GM19452 (cell line): ENCODE measurements around the gene AHI1.
"Not testable (repeated sequence)": the region's sequence is repeated elsewhere in the genome, so short reads cannot be mapped to it uniquely, and the experiment has no call there.

ENCODE experiments used
- ATAC-seq: cut with Tn5 transposase; IDR thresholded peaks from one replicate; pipeline ENCODE4 v1.9.1; 2021; ENCODE audit not compliant: unreplicated experiment

The AHI1 gene

DNA sequence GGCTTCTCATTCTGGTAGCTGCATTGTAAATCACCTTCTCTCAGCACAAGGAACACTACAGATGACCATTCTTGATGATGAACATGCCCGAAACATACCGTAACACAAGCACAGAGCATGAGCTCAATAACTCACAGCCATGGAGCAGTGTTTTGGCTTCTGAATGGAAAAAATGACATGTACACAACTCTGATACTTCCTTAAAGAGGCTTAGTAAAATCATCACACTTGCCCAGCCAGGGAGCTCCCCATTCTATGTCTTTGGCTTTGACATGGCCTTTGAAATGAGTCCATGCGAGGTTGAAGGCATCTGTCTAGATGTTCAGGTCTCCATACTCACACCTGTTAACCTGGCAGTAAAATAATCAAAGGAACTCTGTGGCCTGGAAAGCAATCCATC lies 228.8 kb downstream of the AHI1 start:
- no peak for ATAC-seq

- ATAC-seq = no peak
These were observed 229.3 kb downstream of the AHI1 start for GRCh38 chr6:135268263-135268662.

- no peak for ATAC-seq
These were observed 230.5 kb downstream of the AHI1 start for GRCh38 chr6:135267085-135267484.

- no peak for ATAC-seq
These were observed 230.9 kb downstream of the AHI1 start for GRCh38 chr6:135266675-135267074.

DNA sequence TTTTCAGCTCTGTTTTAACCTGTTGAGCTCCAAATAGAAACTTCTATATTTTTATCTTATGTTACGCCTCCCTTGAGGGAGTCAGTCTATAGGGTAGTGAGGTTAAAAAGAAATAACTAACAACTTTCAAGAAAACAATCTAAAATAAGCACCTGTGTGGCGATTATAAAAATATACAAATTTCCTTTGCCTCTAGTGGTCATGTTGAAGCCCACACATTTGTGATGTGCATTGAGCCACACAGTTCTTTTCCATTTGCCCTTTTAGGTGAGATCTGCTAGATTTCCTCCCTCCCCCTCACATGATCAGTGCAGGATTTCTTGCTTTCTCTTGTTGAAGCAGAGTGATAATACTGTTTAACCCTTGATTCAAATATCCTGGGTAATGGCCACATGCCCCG lies 232.3 kb downstream of the AHI1 start:
- ATAC-seq = no peak

GRCh38 chr6:135261872-135262725 lies 235.4 kb downstream of the AHI1 start:
- no peak for ATAC-seq

GRCh38 chr6:135260612-135261011 lies 236.9 kb downstream of the AHI1 start:
- no peak for ATAC-seq

GRCh38 chr6:135258970-135259369 lies 238.6 kb downstream of the AHI1 start:
- ATAC-seq = no peak

DNA sequence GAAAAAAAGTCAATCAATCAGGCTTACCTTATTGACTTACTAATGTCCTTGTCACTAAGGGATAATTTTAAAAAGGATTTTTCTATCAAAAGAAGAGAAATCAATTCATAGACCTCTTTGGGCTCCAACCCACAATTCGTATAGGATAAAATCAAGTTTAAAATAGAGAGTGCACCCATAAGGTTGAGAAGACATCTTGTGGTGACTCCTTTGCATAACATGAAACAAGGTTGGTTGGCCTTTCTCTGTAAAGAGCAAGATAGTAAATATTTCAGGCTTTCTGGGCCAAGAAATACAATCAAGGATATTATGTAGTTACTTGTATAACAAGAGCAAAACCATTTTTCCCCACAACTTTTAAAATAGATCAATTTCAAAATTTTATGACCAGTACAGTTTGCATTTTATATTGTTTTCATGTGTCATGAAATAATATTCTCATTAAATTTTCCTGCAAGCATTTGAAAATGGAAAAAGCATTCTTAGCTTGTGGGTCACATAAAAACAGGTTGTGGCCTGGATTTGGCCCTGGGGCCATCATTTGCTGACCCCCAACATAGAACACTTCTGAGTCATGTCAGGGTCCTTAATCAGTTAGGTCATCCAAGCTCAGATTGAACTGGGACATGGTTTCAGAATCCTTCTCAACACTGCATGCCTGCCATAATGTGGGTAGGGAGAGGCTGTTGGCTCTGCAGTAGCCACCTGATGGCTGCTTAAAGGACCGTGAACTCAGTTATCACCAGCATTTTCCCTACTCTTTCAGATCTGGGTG lies 239.7 kb downstream of the AHI1 start:
- ATAC-seq = no peak

DNA sequence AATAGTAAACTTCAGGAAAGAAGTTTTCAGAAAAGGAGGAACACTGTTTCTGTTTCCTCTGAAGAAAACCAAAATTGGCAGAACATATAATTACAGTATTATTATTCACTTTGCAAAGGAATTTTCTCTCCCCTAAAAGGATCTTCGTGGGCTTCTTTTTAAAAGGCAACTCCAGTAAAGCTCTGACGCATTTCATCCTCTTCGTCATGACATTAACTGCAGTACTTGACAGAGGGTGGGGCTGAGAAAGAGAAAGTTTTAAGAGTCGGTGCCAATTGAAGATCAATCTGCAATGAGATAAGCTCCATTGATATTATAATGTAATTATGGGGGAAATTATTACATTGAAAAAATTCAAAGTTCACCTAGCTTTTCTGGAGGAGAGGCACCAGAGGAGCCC lies 240.7 kb downstream of the AHI1 start:
- no peak for ATAC-seq

- no peak for ATAC-seq
These were observed 243.1 kb downstream of the AHI1 start for GRCh38 chr6:135254471-135254870.

DNA sequence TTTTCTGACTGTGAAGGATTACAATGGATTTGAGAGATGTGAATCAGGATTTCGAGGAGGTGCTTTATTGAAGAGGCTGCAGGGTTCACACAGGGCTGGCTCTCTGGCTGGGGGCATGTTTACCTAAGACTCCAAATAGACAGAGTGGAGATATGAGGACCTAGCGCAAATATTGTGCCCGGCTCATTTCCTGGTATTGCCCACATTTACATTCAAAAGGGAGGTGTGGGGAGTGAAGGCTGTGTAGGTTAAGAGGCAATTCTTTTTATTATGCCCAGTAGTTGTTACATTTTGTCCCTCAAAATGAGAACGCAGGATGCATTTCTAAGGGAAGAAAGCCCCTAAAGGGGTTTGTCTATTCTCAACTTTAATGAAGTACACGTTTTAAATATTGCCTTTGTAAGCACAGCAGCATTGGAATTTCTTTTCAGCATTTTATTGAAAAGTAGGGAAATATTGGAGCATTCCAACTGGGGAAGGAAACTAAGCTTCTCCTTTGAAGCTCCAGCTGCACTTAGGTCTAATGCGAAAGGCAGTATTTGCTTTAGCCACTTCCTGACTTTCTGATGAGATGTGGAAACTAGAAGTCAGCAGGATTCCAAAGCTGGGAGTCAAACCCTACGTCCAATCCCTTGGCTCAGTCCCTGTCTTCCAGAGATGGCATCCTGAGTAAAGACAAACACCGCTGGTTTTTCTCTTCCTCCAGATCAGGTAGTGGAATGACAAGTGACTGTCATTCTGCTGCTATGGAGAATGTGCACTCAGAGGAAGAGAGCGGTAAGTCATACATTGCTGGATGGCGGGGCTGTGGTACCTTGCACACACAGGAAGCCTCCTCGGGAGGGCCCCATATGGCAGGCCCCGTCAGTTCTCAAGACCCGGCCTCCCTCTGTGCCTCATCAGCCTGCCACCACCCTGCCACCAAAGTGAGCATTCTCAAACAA lies 245.8 kb downstream of the AHI1 start:
- ATAC-seq = no peak

DNA sequence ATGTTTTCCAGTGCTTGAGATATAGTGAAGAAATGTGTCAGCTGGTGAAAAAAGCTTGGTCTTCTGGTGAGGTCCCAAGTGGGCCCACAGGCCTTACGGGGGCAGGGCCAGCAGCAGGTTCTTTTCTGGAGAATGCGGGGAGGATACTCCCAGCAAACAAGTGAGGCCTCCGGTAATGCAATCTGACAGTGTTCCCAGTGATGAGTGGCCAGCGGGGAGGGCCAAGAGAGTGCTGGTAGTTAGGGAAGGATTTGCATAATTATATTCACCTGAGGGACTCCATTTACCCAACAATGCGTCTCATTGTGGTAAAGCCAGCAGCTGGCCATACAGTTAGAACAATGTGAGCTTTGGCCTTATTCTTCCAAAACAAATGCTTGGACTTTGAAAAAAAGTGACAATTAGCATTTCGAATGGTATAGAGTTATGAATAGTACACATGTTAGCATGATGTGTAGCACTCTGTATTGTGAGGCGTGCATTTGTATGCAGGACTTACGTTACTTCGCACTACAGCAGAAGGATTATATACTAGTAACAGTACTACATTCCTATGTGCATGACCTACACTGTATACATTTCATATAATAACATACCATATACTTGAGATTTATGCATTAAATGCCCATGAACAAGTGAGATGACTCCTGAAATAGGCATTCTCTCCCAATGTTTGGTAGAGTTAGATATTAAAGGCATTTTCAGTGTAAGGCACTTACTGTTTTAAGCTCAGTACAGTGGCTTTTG lies 246.6 kb downstream of the AHI1 start:
- no peak for ATAC-seq

DNA sequence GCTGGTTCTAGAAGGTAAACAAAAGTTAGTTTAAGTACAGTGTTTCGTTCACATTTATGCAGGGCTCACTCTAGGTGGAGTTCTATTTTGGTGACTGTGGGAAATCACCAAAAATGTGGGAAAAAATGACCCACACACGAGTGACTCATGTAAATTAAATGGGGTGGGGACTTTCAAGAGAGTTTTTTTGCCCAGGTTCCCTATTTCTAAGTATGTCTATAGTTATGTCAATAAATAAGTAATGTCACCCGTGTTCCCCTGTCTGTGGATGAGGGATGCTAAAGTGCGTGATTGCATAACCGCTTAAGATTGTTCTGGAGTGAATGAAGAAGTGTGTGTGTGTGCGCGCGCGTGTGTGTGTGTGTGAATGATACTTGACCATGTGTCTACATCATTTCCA lies 247.3 kb downstream of the AHI1 start:
- ATAC-seq = no peak

DNA sequence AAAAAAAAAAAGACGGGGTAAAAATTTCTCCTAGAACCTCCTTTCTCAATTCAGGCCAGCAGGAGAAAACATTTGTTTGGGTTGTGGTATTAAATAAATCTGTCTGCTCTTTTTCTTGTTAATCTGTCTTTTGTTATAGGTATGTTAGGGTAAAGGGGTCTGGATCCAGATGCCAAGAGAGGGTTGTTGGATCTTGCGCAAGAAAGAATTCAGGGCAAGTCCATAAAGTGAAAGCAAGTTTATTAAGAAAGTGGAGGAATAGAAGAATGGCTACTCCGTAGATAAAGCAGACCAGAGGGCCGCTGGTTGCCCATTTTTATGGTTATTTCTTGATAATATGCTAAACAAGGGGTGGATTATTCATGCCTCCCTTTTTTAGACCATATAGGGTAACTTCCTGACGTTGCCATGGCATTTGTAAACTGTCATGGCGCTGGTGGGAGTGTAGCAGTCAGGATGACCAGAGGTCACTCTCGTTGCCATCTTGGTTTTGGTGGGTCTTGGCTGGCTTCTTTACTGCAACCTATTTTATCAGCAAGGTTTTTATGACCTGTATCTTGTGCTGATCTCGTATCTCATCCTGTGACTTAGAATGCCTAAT lies 251.0 kb downstream of the AHI1 start:
- not testable (repeated sequence) for ATAC-seq

- ATAC-seq = no peak
These were observed 252.7 kb downstream of the AHI1 start for GRCh38 chr6:135244805-135245204.

- ATAC-seq = no peak
These were observed 253.4 kb downstream of the AHI1 start for GRCh38 chr6:135243871-135244796.

DNA sequence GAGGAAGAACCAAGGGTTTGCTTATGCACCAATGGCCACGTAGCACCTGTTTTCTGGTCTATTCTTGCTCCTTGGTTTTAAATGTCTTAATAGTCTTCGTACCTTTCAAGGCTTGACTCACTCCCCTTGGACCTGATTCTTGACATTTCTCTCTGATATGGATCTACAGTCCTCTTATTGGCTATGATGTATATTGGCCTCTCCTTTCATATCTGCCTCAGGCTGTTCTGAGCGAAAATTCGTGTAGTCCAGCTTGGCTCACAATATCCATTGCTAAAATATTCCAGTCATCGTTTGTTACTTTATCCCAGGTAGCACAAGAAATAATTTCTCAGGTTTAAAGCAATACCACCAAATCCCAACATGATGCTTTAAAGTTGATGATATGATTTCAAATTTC lies 256.8 kb downstream of the AHI1 start:
- ATAC-seq = no peak

DNA sequence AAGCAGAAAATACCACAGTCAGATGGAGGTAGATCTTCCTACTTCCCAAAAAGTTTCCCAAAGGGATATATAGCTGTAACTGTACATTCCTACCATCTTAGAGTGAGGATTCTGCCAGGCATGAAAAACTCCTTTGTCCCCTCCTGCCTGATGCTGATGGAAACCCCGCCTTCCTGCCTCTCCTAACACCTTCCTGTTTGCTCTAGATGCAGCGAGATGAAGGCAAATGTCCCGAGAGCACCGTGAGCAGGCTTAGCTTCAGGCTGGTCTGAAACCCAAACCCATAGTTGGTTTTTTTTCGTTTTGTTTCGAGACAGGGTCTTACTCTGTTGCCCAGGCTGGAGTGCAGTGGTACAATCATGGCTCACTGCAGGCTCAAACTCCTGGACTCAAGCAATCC lies 260.8 kb downstream of the AHI1 start:
- no peak for ATAC-seq
